HG03280 (cell line): Measurements from ENCODE around the gene UGT1A7.

Source experiments
- ATAC-seq: cut with Tn5 transposase; IDR thresholded peaks from one replicate; pipeline ENCODE4 v1.9.1; 2021; ENCODE audit warnings: mild to moderate bottlenecking, moderate library complexity; ENCODE audit not compliant: unreplicated experiment

The UGT1A7 gene

DNA sequence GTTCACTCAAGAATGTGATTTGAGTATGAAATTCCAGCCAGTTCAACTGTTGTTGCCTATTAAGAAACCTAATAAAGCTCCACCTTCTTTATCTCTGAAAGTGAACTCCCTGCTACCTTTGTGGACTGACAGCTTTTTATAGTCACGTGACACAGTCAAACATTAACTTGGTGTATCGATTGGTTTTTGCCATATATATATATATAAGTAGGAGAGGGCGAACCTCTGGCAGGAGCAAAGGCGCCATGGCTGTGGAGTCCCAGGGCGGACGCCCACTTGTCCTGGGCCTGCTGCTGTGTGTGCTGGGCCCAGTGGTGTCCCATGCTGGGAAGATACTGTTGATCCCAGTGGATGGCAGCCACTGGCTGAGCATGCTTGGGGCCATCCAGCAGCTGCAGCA, 78.3 kb downstream of the UGT1A7 start, which contains the start of gene UGT1A1:
UGT1A1 (plus strand) TSS at position 228 of the 400 bp plus-strand sequence; CDS start at position 246, 18 bp downstream.
- no peak for ATAC-seq

GRCh38 chr2:233761040-233761769, 79.5 kb downstream of the UGT1A7 start:
- ATAC-seq = no peak

- ATAC-seq = no peak
These were observed 82.6 kb downstream of the UGT1A7 start for GRCh38 chr2:233764264-233764663.

DNA sequence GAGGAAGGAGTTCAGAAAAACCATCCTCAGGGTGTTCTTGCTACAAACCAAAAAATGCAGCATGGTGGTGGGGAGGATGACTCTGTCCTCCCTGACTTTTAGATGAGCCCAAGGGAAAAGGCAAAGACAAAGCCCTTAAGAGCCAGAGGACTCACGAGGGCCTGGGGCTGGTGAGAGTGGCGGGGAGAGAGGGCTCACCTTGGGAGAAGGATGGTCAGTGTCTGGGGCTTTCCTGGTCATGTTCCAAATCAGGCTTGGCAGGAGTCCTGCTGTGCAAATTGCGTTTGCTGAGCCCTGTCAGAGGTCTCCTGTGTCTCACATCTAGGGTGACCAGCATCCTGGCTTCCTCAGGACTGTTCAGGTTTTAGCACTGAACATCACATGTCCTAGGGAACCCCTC, 83.1 kb downstream of the UGT1A7 start:
- no peak for ATAC-seq

- no peak for ATAC-seq
These were observed 84.7 kb downstream of the UGT1A7 start for GRCh38 chr2:233766416-233766815.

DNA sequence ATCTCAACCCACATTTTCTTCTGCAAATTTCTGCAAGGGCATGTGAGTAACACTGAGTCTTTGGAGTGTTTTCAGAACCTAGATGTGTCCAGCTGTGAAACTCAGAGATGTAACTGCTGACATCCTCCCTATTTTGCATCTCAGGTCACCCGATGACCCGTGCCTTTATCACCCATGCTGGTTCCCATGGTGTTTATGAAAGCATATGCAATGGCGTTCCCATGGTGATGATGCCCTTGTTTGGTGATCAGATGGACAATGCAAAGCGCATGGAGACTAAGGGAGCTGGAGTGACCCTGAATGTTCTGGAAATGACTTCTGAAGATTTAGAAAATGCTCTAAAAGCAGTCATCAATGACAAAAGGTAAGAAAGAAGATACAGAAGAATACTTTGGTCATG, 86.4 kb downstream of the UGT1A7 start:
- ATAC-seq = no peak

DNA sequence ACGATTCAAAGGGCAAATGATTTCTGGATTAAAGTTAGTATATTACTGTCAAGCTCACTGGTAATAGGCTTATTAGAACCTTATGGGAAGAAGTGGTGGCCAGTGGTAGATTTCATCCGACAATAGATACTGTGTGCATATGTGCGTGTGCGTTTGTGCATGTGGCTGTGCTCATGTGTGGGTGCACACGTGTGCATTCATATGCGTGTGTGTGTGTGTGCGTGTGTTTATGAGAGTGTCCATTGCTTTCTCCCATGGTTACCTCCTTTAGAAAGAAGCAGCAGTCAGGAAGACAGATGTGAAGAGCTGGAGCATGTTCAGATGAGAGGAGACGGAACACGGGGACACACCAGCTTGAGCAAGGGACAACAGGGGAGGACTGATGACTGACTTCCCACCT, 87.6 kb downstream of the UGT1A7 start:
- no peak for ATAC-seq

GRCh38 chr2:233772153-233772552, 90.5 kb downstream of the UGT1A7 start:
- ATAC-seq = no peak

DNA sequence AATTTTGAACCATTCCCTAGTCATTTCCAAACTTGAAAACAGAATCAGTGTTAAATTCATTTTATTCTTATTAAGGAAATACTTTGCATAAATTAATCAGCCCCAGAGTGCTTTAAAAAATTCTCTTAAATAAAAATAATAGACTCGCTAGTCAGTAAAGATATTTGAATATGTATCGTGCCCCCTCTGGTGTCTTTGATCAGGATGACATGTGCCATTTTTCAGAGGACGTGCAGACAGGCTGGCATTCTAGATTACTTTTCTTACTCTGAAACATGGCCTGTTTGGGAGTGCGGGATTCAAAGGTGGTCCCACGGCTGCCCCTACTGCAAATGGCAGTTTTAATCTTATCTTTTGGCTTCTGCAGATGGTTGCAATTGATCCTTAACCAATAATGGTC, 90.9 kb downstream of the UGT1A7 start:
- no peak for ATAC-seq

GRCh38 chr2:233773854-233774253, 92.2 kb downstream of the UGT1A7 start:
- no peak for ATAC-seq

DNA sequence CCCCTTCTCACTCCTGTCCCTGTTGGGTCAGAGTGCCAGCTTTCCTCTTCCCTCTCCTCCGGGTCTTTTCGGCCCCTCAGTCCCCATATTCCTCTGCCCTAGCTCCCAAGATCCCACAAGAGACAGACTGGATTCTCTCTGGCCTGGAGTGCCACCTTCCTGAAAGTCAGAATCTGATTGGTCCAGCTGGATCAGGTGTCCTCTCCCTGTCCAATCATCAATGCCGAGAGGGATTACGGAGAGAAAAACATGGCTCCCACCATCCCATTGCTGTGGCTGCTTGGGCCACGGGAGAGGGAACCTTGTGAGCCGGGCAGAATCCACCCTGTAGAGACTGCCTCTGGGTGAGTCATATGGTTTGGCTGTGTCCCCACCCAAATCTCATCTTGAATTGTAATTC, 93.7 kb downstream of the UGT1A7 start:
- ATAC-seq = no peak

DNA sequence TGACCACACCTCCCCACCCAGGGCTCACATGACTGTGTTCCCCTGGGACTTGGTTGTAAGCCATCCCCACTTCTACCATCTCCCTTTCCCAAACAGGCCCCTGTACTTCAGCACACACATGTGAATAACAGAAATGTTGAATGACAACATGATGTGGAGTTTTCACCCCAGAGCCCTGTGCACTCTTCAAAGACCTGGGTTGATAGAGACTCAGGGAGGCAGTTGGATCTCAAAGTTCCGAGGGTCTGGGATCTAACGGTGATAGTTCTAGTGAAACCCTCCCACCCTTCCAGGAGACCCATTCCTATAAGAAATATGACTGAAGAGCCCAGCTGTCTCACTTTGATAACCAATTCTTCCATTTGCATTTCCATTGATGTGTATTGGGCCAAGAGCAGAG, 96.3 kb downstream of the UGT1A7 start, which contains the start of gene MROH2A:
MROH2A (plus strand) TSS at position 301 of the 400 bp plus-strand sequence. CDS start 1,029 bp downstream, outside the sequence.
- no peak for ATAC-seq

- ATAC-seq = no peak
These were observed 98.0 kb downstream of the UGT1A7 start for GRCh38 chr2:233779722-233780121.

- no peak for ATAC-seq
These were observed 99.1 kb downstream of the UGT1A7 start for GRCh38 chr2:233780771-233781170.

- no peak for ATAC-seq
These were observed 107.9 kb downstream of the UGT1A7 start for GRCh38 chr2:233789554-233789953.

GRCh38 chr2:233791151-233791882, 109.6 kb downstream of the UGT1A7 start:
- no peak for ATAC-seq

DNA sequence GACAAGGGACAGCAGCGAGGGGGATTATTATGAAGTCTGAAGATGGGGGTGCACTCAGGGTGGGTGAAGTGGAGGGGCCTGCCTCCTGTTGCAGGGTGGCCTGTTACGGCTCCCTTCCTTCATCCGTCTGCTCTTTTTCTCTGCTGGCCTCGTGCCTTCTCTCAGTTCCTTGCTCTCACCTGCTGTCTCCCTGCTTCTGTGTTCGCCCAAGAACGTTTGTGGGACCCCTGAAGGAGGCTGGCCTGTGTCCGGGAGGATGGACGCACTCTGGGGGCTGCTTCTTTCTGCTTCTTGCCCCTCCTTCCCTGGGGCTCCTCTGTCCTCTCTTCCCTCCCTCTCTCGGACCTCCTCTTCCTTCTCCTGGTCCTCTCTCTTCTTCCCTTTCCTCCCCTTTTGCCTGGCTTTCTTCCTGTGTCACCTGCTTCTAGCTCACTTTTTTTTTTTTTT, 110.2 kb downstream of the UGT1A7 start:
- ATAC-seq = no peak

GRCh38 chr2:233792720-233793119, 111.0 kb downstream of the UGT1A7 start:
- ATAC-seq = no peak

DNA sequence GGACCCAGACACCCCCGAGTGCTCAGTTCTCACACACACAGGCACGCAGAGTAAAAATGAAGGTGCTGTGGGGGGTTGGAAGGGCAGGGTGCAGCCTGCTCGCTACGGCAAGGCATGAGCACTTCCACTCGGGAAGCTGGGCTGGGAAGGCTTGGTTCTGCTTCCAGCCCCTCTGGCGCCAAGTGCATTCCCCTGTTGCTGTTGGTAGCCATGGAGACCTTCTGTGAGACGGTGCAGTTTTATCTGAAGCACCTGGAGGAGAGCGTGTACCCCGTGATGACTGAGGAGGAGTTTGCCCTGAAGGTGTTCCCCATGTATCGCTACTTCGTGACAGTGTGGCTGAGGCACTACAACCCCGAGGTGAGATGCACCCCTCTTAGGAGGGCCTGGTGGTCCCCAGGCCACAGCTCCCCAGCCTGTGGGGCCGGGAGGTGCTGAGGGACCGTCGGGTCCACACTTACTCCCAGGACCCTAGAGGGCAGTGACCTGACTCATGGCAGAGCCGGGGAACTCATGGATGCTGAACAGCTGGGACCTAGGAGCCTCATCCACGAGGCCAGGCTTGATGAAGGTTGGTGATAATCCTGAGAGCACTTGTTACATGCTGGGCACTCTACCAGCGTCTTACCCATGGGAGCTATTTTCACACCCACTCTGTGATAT, 111.9 kb downstream of the UGT1A7 start:
- ATAC-seq = no peak

DNA sequence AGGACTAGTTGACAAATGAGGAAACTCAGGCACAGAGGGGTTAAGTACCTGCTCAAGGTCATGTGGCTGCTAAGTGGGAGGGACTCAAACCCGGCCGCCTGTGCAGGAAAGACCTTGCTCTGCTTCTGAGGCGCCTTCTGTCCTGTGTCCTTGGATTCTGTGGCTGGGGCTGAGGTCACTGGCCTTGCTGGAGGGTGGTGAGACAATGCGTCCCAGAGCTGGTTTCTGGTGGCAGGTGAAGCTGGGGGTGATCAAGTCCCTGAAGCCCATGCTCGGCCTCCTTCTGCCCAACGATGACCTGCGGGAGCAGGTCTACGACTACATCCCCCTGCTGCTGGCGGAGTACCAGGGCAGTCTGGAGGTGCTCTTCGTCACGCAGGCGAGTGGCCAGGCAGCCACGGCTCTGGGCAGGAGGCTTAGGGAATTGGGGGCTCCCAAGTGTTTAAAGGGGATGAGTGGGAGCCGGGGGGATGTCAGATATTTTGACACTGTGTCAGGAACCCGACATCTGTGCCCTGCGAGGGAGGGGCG, 112.5 kb downstream of the UGT1A7 start:
- no peak for ATAC-seq

- no peak for ATAC-seq
These were observed 114.1 kb downstream of the UGT1A7 start for GRCh38 chr2:233795735-233796171.
